KMS-11 (cell line): Measurements from ENCODE around the gene FBXO2.

Experiments
- H2AFZ ChIP-seq: fragments of 200-600 bp; sonication (generic); 2 replicates; pipeline ENCODE4 v1.6.1; 2016; ENCODE audit warnings: antibody characterized with exemption, mixed run types, low read depth
- H3K27ac ChIP-seq: fragments of 200-600 bp; sonication (generic); 2 replicates; pipeline ENCODE4 v1.6.1; 2016; ENCODE audit warnings: mild to moderate bottlenecking, mixed run types
- H3K27me3 ChIP-seq: fragments of 200-600 bp; sonication (generic); 2 replicates; pipeline ENCODE4 v1.6.1; 2017; ENCODE audit warnings: mild to moderate bottlenecking, low read depth, mixed run types, moderate library complexity; ENCODE audit not compliant: insufficient read depth
- H3K36me3 ChIP-seq: fragments of 200-600 bp; sonication (generic); 2 replicates; pipeline ENCODE4 v1.6.1; 2017; ENCODE audit warnings: mild to moderate bottlenecking, mixed run types; ENCODE audit not compliant: insufficient read depth
- H3K4me1 ChIP-seq: fragments of 200-600 bp; sonication (generic); 2 replicates; pipeline ENCODE4 v1.6.1; 2016; ENCODE audit warnings: mild to moderate bottlenecking, low read depth, mixed run types; ENCODE audit not compliant: poor library complexity, severe bottlenecking
- H3K4me2 ChIP-seq: fragments of 200-600 bp; sonication (generic); 2 replicates; pipeline ENCODE4 v1.7.0; 2016; ENCODE audit warnings: mild to moderate bottlenecking, mixed run types
- H3K4me3 ChIP-seq: fragments of 200-600 bp; sonication (generic); IDR thresholded peaks from 2 replicates; pipeline ENCODE4 v1.6.1; 2017; ENCODE audit warnings: low read depth, low read length, mixed read lengths; ENCODE audit not compliant: insufficient read depth
- H3K79me2 ChIP-seq: fragments of 200-600 bp; sonication (generic); 2 replicates; pipeline ENCODE4 v1.6.1; 2016; ENCODE audit warnings: low read depth, mixed run types; ENCODE audit not compliant: insufficient read depth
- H3K9ac ChIP-seq: fragments of 200-600 bp; sonication (generic); 2 replicates; pipeline ENCODE4 v1.6.1; 2016; ENCODE audit warnings: mild to moderate bottlenecking, mixed run types
- H4K20me1 ChIP-seq: fragments of 200-600 bp; sonication (generic); 2 replicates; pipeline ENCODE4 v1.6.1; 2016; ENCODE audit warnings: mild to moderate bottlenecking, mixed run types; ENCODE audit not compliant: insufficient read depth
- TF ChIP-seq, protein P1 (sequence below): fragments of 200-600 bp; sonication (generic); conservative IDR thresholded peaks from 2 replicates; pipeline ENCODE4 v1.6.1; 2017; ENCODE audit warnings: low read depth, mild to moderate bottlenecking, antibody characterized with exemption, low read length, moderate library complexity, mixed read lengths

FBXO2 gene

DNA sequence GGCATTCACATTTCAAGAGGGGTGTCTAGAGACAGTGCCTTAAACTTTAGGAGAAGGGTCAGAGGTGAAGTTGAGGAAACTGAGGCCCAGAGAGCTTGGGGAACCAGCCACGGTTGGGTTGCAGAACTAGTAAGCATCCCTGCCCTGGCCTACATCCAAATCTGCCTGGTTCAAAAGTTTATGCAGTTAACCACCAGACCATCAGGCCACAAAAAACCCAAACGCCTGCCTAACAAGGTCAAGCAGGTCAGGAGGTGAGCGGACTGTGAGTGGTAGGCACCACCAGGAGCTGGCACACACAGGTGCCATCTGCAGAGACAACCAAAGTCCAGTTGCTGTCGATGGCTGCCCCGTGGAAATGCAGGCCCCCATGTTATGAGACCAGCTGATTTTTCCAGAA is 51.2 kb downstream of the FBXO2 start:
- H3K4me2 ChIP-seq, result no peak overlapping the region
- no peaks in the 10 kb centered on the region for H3K4me1 ChIP-seq
- no peak overlapping the region for H3K4me3 ChIP-seq
- peaks cover 5% of the 10 kb centered on the region; the same call in 1 of the 2 replicates for H3K27me3 ChIP-seq
- TF ChIP-seq, protein P1, sequence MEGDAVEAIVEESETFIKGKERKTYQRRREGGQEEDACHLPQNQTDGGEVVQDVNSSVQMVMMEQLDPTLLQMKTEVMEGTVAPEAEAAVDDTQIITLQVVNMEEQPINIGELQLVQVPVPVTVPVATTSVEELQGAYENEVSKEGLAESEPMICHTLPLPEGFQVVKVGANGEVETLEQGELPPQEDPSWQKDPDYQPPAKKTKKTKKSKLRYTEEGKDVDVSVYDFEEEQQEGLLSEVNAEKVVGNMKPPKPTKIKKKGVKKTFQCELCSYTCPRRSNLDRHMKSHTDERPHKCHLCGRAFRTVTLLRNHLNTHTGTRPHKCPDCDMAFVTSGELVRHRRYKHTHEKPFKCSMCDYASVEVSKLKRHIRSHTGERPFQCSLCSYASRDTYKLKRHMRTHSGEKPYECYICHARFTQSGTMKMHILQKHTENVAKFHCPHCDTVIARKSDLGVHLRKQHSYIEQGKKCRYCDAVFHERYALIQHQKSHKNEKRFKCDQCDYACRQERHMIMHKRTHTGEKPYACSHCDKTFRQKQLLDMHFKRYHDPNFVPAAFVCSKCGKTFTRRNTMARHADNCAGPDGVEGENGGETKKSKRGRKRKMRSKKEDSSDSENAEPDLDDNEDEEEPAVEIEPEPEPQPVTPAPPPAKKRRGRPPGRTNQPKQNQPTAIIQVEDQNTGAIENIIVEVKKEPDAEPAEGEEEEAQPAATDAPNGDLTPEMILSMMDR, result no peak
- H4K20me1 ChIP-seq, result no peaks in the 10 kb centered on the region
- no peaks in the 10 kb centered on the region for H3K36me3 ChIP-seq
- H2AFZ ChIP-seq, result no peak overlapping the region
- no peaks in the 10 kb centered on the region for H3K79me2 ChIP-seq
- no peak overlapping the region for H3K27ac ChIP-seq
- no peak overlapping the region for H3K9ac ChIP-seq

DNA sequence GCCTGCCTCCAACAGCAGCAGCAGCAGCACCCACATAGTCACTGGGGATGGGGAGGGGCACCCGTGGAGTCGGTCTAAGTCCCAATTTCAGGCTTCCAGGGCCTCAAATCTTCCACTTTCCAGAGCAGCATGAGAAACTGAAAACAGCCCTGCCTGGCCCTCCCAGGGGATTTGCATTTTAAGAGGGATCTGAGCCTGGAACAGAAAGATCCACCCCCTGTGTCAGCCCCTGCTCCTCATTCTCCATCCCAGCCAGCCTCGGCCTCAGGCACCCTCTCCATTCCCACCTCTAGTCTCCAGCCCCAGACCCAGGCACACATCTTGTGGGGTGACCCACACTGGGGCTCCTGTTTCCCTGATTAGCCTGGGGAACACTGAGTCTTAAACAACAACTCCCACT is 51.8 kb downstream of the FBXO2 start:
- peaks cover 5% of the 10 kb centered on the region; the same call in 1 of the 2 replicates for H3K27me3 ChIP-seq
- H3K79me2 ChIP-seq, result no peaks in the 10 kb centered on the region
- no peak overlapping the region for H3K27ac ChIP-seq
- no peak overlapping the region for H3K4me2 ChIP-seq
- H3K9ac ChIP-seq, result no peak overlapping the region
- H2AFZ ChIP-seq, result no peak overlapping the region
- TF ChIP-seq, protein P1, result no peak
- H4K20me1 ChIP-seq, result no peaks in the 10 kb centered on the region
- no peaks in the 10 kb centered on the region for H3K4me1 ChIP-seq
- H3K36me3 ChIP-seq, result no peaks in the 10 kb centered on the region
- no peak overlapping the region for H3K4me3 ChIP-seq

DNA sequence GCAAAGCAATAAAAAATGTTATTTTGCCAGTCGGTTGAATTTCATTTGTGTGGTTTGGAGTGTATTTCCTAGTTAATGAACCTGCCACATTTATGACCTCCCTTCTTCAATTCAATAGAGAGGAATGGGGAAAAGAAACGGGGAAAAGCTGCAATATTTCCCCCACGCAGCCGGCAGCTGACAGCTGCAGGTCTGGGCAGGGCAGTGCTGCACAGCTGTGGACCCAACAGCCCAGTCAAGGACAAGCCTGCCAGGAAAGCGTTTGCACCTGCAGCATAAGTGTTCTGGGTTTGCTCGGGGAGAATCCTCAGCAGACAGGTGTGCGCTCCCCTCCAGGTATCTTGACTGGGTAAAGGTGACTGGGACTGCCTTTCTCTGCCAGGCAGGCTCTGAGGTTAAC is 53.4 kb downstream of the FBXO2 start:
- TF ChIP-seq, protein P1, result no peak
- no peak overlapping the region for H3K9ac ChIP-seq
- H3K4me1 ChIP-seq, result no peaks in the 10 kb centered on the region
- no peak overlapping the region for H3K4me2 ChIP-seq
- no peak overlapping the region for H2AFZ ChIP-seq
- H3K4me3 ChIP-seq, result no peak overlapping the region
- H4K20me1 ChIP-seq, result no peaks in the 10 kb centered on the region
- H3K27me3 ChIP-seq, result peaks cover 5% of the 10 kb centered on the region; the same call in 1 of the 2 replicates
- H3K27ac ChIP-seq, result no peak overlapping the region
- no peaks in the 10 kb centered on the region for H3K79me2 ChIP-seq
- no peaks in the 10 kb centered on the region for H3K36me3 ChIP-seq

DNA sequence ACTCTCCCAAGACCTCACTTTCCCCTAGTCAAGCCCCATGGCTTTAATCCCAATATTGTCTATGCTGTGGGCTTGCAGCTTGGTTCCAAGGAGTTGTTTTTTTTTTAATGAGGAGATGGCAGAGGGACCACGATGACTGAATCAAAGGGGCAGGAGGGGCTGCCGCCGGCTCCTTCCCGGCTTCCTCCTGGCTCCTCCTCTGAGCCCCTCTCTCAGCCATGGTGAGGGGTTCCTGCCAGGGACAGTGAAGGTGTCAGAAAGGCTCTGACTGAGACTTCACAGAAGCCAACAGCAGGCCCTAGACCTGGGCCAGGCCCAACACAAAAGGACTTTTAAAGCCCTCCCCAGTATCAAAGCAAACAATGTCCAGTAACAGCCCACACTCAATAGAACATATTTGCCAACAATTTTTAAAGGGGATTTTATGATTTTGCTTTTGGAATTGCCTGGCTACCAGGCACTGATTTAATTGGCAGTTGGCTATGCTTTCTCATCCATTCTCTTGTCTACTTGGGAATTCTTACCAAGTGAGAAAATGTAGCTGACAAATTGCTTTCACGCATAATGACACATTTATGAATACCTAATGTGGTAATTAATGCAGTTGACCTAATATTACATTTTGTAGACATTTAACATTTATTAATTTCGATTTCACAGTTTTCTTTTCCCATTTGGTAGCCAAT is 54.2 kb downstream of the FBXO2 start:
- TF ChIP-seq, protein P1, result no peak
- no peak overlapping the region for H3K4me2 ChIP-seq
- H3K79me2 ChIP-seq, result no peaks in the 10 kb centered on the region
- no peak overlapping the region for H2AFZ ChIP-seq
- H4K20me1 ChIP-seq, result no peaks in the 10 kb centered on the region
- no peak overlapping the region for H3K4me3 ChIP-seq
- no peaks in the 10 kb centered on the region for H3K4me1 ChIP-seq
- peaks cover 5% of the 10 kb centered on the region; the same call in 1 of the 2 replicates for H3K27me3 ChIP-seq
- no peak overlapping the region for H3K27ac ChIP-seq
- H3K9ac ChIP-seq, result no peak overlapping the region
- H3K36me3 ChIP-seq, result no peaks in the 10 kb centered on the region
